HepG2 (cell line): Measurements from ENCODE around the gene AGRP.
A peak's percentile ranks its signal among the peaks of the same experiment; 100 is the strongest.

Experiments used
- CHD2 ChIP-seq: IDR thresholded peaks from 2 replicates; pipeline ENCODE4 v1.6.1; 2011; ENCODE audit warnings: low read depth, low read length, improper control_type of control experiment
- EZH2 ChIP-seq: conservative IDR thresholded peaks from 2 replicates; pipeline ENCODE4 v1.6.1; 2012; ENCODE audit warnings: mild to moderate bottlenecking, low read depth, low read length, moderate library complexity
- FOXA3 ChIP-seq: IDR thresholded peaks from 2 replicates; pipeline ENCODE4 v1.6.1; 2016; ENCODE audit warnings: missing genetic modification reagents, missing compliant biosample characterization
- GABPB1 ChIP-seq: IDR thresholded peaks from 2 replicates; pipeline ENCODE4 v1.6.1; 2016; ENCODE audit warnings: mild to moderate bottlenecking, missing genetic modification reagents, moderate library complexity, missing compliant biosample characterization
- GFI1 ChIP-seq: sonication (generic); formaldehyde crosslinking; IDR thresholded peaks from 2 replicates; pipeline ENCODE4 v1.5.0; 2020; ENCODE audit warnings: missing genetic modification reagents, mild to moderate bottlenecking, borderline replicate concordance
- HIVEP1 ChIP-seq: sonication (generic); formaldehyde crosslinking; IDR thresholded peaks from 2 replicates; pipeline ENCODE4 v1.4.0; 2020; ENCODE audit warnings: mild to moderate bottlenecking, missing genetic modification reagents
- MTA3 ChIP-seq: sonication (generic); formaldehyde crosslinking; IDR thresholded peaks from 2 replicates; pipeline ENCODE4 v1.4.0; 2020; ENCODE audit warnings: missing genetic modification reagents
- YY1 ChIP-seq: IDR thresholded peaks from 2 replicates; pipeline ENCODE4 v1.6.1; 2011; ENCODE audit warnings: low read length, low read depth, moderate library complexity, mild to moderate bottlenecking; ENCODE audit not compliant: insufficient read depth, insufficient replicate concordance
- ZFX ChIP-seq: sonication (generic); formaldehyde crosslinking; IDR thresholded peaks from 2 replicates; pipeline ENCODE4 v1.4.0; 2020; ENCODE audit warnings: mild to moderate bottlenecking, low read depth, missing genetic modification reagents, moderate library complexity
- TF ChIP-seq, protein P1 (sequence below): sonication (generic); formaldehyde crosslinking; IDR thresholded peaks from 2 replicates; pipeline ENCODE4 v1.5.0; 2020; ENCODE audit warnings: mild to moderate bottlenecking, missing genetic modification reagents, moderate library complexity

DNA sequence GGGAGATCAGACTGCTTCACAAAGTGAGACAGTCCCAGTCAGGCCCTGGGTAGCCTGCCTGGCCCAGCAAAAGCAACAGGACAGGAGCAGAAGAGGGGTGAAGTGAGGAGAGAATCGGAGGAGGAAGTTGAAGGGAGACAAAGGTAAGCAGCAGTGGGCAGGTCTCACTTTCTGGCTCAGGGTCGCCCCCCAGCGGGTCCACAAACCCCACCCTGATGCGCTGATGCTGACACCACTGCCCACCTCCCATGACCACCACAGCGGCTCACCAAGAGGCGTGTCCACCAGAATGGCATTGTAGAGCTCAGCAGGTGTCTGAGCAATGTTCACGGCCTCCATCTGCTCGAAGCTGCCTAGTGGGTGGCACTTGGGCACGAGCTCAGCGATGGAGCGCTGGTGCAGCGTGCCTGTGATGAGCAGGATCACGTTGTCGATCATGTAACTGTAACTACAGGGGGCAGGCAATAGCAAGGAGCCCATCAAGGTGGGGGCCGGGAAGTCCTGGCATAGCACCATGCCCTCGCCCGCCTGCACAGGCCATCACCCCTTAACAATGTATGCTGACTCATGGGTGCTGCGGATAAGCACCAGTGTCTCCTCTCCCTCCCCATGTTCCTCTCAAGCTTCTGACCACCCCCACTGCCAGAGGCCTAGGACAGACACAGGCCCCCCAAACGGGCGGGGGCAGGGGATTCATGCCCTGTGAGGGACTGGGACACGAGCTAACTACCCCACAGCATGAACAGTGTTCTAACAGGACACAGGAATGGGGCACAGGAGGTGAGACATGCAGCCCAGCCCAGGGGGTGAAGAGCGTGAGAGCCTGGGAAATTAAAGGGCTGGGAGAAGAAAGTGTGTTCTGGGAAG, 38.9 kb downstream of the AGRP start:
- TF ChIP-seq CHD2 (no peak), GFI1 (CRISPR knock-in tag) (no peak), FOXA3 (CRISPR knock-in tag) (no peak), ZFX (CRISPR knock-in tag) (no peak), MTA3 (CRISPR knock-in tag) (no peak), GABPB1 (CRISPR knock-in tag) (no peak), EZH2 (no peak), YY1 (no peak), HIVEP1 (CRISPR knock-in tag) (no peak)
- TF ChIP-seq, protein P1, sequence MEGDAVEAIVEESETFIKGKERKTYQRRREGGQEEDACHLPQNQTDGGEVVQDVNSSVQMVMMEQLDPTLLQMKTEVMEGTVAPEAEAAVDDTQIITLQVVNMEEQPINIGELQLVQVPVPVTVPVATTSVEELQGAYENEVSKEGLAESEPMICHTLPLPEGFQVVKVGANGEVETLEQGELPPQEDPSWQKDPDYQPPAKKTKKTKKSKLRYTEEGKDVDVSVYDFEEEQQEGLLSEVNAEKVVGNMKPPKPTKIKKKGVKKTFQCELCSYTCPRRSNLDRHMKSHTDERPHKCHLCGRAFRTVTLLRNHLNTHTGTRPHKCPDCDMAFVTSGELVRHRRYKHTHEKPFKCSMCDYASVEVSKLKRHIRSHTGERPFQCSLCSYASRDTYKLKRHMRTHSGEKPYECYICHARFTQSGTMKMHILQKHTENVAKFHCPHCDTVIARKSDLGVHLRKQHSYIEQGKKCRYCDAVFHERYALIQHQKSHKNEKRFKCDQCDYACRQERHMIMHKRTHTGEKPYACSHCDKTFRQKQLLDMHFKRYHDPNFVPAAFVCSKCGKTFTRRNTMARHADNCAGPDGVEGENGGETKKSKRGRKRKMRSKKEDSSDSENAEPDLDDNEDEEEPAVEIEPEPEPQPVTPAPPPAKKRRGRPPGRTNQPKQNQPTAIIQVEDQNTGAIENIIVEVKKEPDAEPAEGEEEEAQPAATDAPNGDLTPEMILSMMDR (CRISPR knock-in tag), result peak; percentile 43; the same call in 1 of the 2 replicates
